Thoracic aorta (tissue), 2 donors: Measurements from ENCODE around the gene BCL11A. TPM values are rescaled to one million over a fixed set of nuclear protein-coding genes. Genes with fewer than 3 reads are reported as not detected.

ENCODE experiments used
- ATAC-seq: fragments of 150-250 bp; one replicate; pipeline ENCODE4 v1.8.0; 2017; ENCODE audit warnings: low read depth; ENCODE audit not compliant: insufficient number of reproducible peaks, low FRiP score
- DNase-seq: peaks from one replicate; pipeline ENCODE4 v3.0.0-alpha.2; 2020; ENCODE audit warnings: low spot score
- H3K27ac ChIP-seq, 2 donors: fragments of 200-600 bp; sonication (generic); 1 replicate in 1 of 2; 2 replicates in 1 of 2; pipeline ENCODE4 v1.5.1; 2016; ENCODE audit warnings: mild to moderate bottlenecking in 2 of 2, moderate library complexity in 2 of 2
- H3K27me3 ChIP-seq: fragments of 200-600 bp; sonication (generic); replicated peaks from 2 replicates; pipeline ENCODE4 v1.6.0; 2016; ENCODE audit warnings: mild to moderate bottlenecking; ENCODE audit not compliant: insufficient read depth
- H3K36me3 ChIP-seq: fragments of 200-600 bp; sonication (generic); one replicate; pipeline ENCODE4 v1.5.1; 2016
- H3K4me1 ChIP-seq, 2 donors: fragments of 200-600 bp; sonication (generic); 1 replicate in 1 of 2; 2 replicates in 1 of 2; pipeline versions ENCODE4 v1.5.1 to v1.6.0; 2016; ENCODE audit warnings: low read depth in 2 of 2, mild to moderate bottlenecking in 1 of 2; ENCODE audit not compliant: control insufficient read depth in 1 of 2
- H3K4me3 ChIP-seq: fragments of 200-600 bp; sonication (generic); 2 replicates; pipeline ENCODE4 v1.5.1; 2016; ENCODE audit warnings: mild to moderate bottlenecking
- H3K9me3 ChIP-seq: fragments of 200-600 bp; sonication (generic); 2 replicates; pipeline ENCODE4 v1.5.1; 2016
- CTCF ChIP-seq: fragments of 200-600 bp; sonication (generic); IDR thresholded peaks from one replicate; pipeline ENCODE4 v1.5.1; 2019; ENCODE audit warnings: antibody characterized with exemption
- total RNA-seq, 2 donors: library from RNA; depleted of rRNA; stranded (reverse); fragments of >200 nt; gene quantifications; one replicate each; pipeline versions ENCODE4 v1.1.0 to v1.2.3, GENCODE V29; 2016

Gene BCL11A
- total RNA-seq, 2 donors from 2014 or later: 0.41 to 0.99 TPM

- no peak for ATAC-seq
- no peak for TF ChIP-seq CTCF
- Histone ChIP-seq H3K36me3 (no peaks in the 10 kb centered on the region), H3K27me3 (no peaks in the 10 kb centered on the region), H3K4me1 (no peaks in the 10 kb centered on the region), H3K9me3 (no peaks in the 10 kb centered on the region), H3K4me3 (no peak overlapping the region), H3K27ac (no peak overlapping the region)
- DNase-seq: no peak
Observed at GRCh38 chr2:60482222-60482621, 71.2 kb downstream of the BCL11A start.

GRCh38 chr2:60481257-60481656 lies 72.2 kb downstream of the BCL11A start:
- Histone ChIP-seq H3K4me1 (no peaks in the 10 kb centered on the region), H3K27me3 (no peaks in the 10 kb centered on the region), H3K9me3 (no peaks in the 10 kb centered on the region), H3K4me3 (no peak overlapping the region), H3K36me3 (no peaks in the 10 kb centered on the region), H3K27ac (no peak overlapping the region)
- DNase-seq (no peak), ATAC-seq (no peak)
- TF ChIP-seq CTCF: no peak

GRCh38 chr2:60480089-60480773 lies 73.2 kb downstream of the BCL11A start:
- Histone ChIP-seq H3K4me3 (no peak overlapping the region), H3K4me1 (no peaks in the 10 kb centered on the region), H3K36me3 (no peaks in the 10 kb centered on the region), H3K9me3 (no peaks in the 10 kb centered on the region), H3K27ac (no peak overlapping the region), H3K27me3 (no peaks in the 10 kb centered on the region)
- no peak for TF ChIP-seq CTCF
- ATAC-seq (no peak), DNase-seq (no peak)

- no peak for TF ChIP-seq CTCF
- Histone ChIP-seq H3K4me1 (no peaks in the 10 kb centered on the region), H3K9me3 (no peaks in the 10 kb centered on the region), H3K36me3 (no peaks in the 10 kb centered on the region), H3K27me3 (no peaks in the 10 kb centered on the region), H3K4me3 (no peak overlapping the region), H3K27ac (no peak overlapping the region)
- ATAC-seq (no peak), DNase-seq (no peak)
Observed at GRCh38 chr2:60479226-60480088, 74.0 kb downstream of the BCL11A start.

- TF ChIP-seq CTCF: no peak
- Histone ChIP-seq H3K4me3 (no peak overlapping the region), H3K27ac (no peak overlapping the region), H3K4me1 (no peaks in the 10 kb centered on the region), H3K27me3 (no peaks in the 10 kb centered on the region), H3K36me3 (no peaks in the 10 kb centered on the region), H3K9me3 (no peaks in the 10 kb centered on the region)
- DNase-seq (no peak), ATAC-seq (no peak)
Observed at GRCh38 chr2:60478660-60479059, 74.8 kb downstream of the BCL11A start.
